PC-9 (cell line): ENCODE results near the gene CPAMD8. TPM values are rescaled to one million over a fixed set of nuclear protein-coding genes. Genes with fewer than 3 reads are reported as not detected.

ENCODE experiments used
- BruUV-seq: library from RNA; stranded (reverse); fragments of 400-500 nt; replicated peaks from 2 replicates; lab custom pipeline; 2021; lab: Mats Ljungman, UMichigan
- CTCF ChIA-PET: fragments of 300-600 bp; sonication (Branson Sonifier 250); formaldehyde crosslinking; loops from one replicate; lab custom pipeline; 2022; ENCODE audit warnings: antibody characterized with exemption; lab: Charles Lee
- POLR2A ChIA-PET: fragments of 300-600 bp; sonication (Branson Sonifier 250); formaldehyde crosslinking; loops from one replicate; lab custom pipeline; 2022; ENCODE audit warnings: antibody characterized with exemption; ENCODE audit not compliant: unreplicated experiment; lab: Charles Lee
- DNase-seq, 2 experiments: peaks; one replicate each; pipeline versions ENCODE4 v3.0.0 to v3.0.0-alpha.2; 2015 to 2022; ENCODE audit warnings: mixed read lengths in 1 of 2
- H2AFZ ChIP-seq: fragments of 200-600 bp; sonication (generic); 2 replicates; pipeline ENCODE4 v1.8.1; 2017; ENCODE audit warnings: antibody characterized with exemption
- H3F3A ChIP-seq: fragments of 200-600 bp; sonication (generic); 2 replicates; pipeline ENCODE4 v1.8.1; 2017; ENCODE audit warnings: antibody characterized with exemption, mild to moderate bottlenecking, low read depth; ENCODE audit not compliant: insufficient read depth
- H3K27ac ChIP-seq: fragments of 200-600 bp; sonication (generic); 2 replicates; pipeline ENCODE4 v1.6.1; 2016; ENCODE audit warnings: mixed run types
- H3K27me3 ChIP-seq: fragments of 200-600 bp; sonication (generic); 2 replicates; pipeline ENCODE4 v1.6.1; 2016; ENCODE audit warnings: low read depth, mixed run types; ENCODE audit not compliant: insufficient read depth
- H3K36me3 ChIP-seq: fragments of 200-600 bp; sonication (generic); 2 replicates; pipeline ENCODE4 v1.6.1; 2016; ENCODE audit warnings: low read depth, mixed run types
- H3K4me1 ChIP-seq: fragments of 200-600 bp; sonication (generic); replicated peaks from 2 replicates; pipeline ENCODE4 v1.6.1; 2016; ENCODE audit warnings: mixed run types; ENCODE audit not compliant: insufficient read depth
- H3K4me2 ChIP-seq: fragments of 200-600 bp; sonication (generic); 2 replicates; pipeline ENCODE4 v1.6.1; 2017; ENCODE audit warnings: mixed run types
- H3K4me3 ChIP-seq: fragments of 200-600 bp; sonication (generic); 2 replicates; pipeline ENCODE4 v1.6.1; 2016; ENCODE audit warnings: mixed run types
- H3K79me2 ChIP-seq: fragments of 200-600 bp; sonication (generic); 2 replicates; pipeline ENCODE4 v1.6.1; 2017; ENCODE audit warnings: low read depth, mixed run types
- H3K9me2 ChIP-seq: fragments of 200-600 bp; sonication (generic); 2 replicates; pipeline ENCODE4 v1.8.1; 2017; ENCODE audit warnings: mild to moderate bottlenecking; ENCODE audit not compliant: insufficient read depth
- H3K9me3 ChIP-seq: fragments of 200-600 bp; sonication (generic); 2 replicates; pipeline ENCODE4 v1.8.1; 2016; ENCODE audit warnings: low read depth; ENCODE audit not compliant: insufficient read depth
- H4K20me1 ChIP-seq: fragments of 200-600 bp; sonication (generic); 2 replicates; pipeline ENCODE4 v1.8.1; 2017; ENCODE audit not compliant: insufficient read depth
- CTCF ChIP-seq: fragments of 200-600 bp; sonication (generic); conservative IDR thresholded peaks from 2 replicates; pipeline ENCODE4 v1.6.1; 2017; ENCODE audit warnings: mixed run types, antibody characterized with exemption, mild to moderate bottlenecking, moderate library complexity
- EZH2 ChIP-seq: fragments of 200-600 bp; sonication (generic); IDR thresholded peaks from 2 replicates; pipeline ENCODE4 v1.8.0; 2017; ENCODE audit warnings: antibody characterized with exemption, low read depth
- intact Hi-C: fragments of 100-400 bp; cut with micrococcal nuclease; formaldehyde crosslinking; loops from one replicate; pipeline ENCODE4 v1.10.0; 2022; ENCODE audit not compliant: unreplicated experiment
- total RNA-seq: library from RNA; stranded (reverse); gene quantifications from 2 replicates; pipeline ENCODE4 v1.2.3, GENCODE V29; 2021

Gene CPAMD8
- total RNA-seq, 1 experiment from 2014 or later: 25.8 TPM

GRCh38 chr19:17058236-17058635 lies 31.6 kb upstream of the CPAMD8 start:
- BruUV-seq: no TSS peak
- 0 out of 2 replicates have a peak, but pooled peaks cover 20% of the 10 kb centered on the region for H3K36me3 ChIP-seq
- POLR2A ChIA-PET: no interaction called here

GRCh38 chr19:17055636-17056035 lies 29.0 kb upstream of the CPAMD8 start:
- TF ChIP-seq CTCF (no peak), EZH2 (no peak)
- ChIA-PET CTCF (interaction anchor here (0.7 kb wide), 1 partner anchor 927 kb away, joined by 12 read pairs; no protein-coding TSS in a partner anchor), POLR2A (interaction anchor here (0.6 kb wide), 1 partner anchor 397 kb away, joined by 4 read pairs; no protein-coding TSS in a partner anchor)
- Histone ChIP-seq H2AFZ (no peak overlapping the region), H3F3A (peaks cover 19% of the 10 kb centered on the region), H3K9me3 (no peaks in the 10 kb centered on the region), H4K20me1 (no peaks in the 10 kb centered on the region), H3K27me3 (no peaks in the 10 kb centered on the region), H3K79me2 (no peaks in the 10 kb centered on the region), H3K4me1 (peaks cover under 1% of the 10 kb centered on the region; the same call in 1 of the 2 replicates), H3K27ac (no peak overlapping the region), H3K4me3 (no peak overlapping the region), H3K4me2 (no peak overlapping the region), H3K36me3 (0 out of 2 replicates have a peak, but pooled peaks cover 23% of the 10 kb centered on the region), H3K9me2 (no peaks in the 10 kb centered on the region)
- intact Hi-C loops: no loop called here
- no TSS peak for BruUV-seq
- DNase-seq: no peak

More at GRCh38 chr19:17058236-17058635, 31.6 kb upstream of the CPAMD8 start:
- intact Hi-C loops: no loop called here
- CTCF ChIA-PET: no interaction called here
- H3K9me3 ChIP-seq: no peaks in the 10 kb centered on the region
- no peaks in the 10 kb centered on the region for H4K20me1 ChIP-seq
- H3K4me2 ChIP-seq: no peak overlapping the region
- H3K9me2 ChIP-seq: no peaks in the 10 kb centered on the region
- no peak overlapping the region for H2AFZ ChIP-seq
- no peak overlapping the region for H3K4me3 ChIP-seq
- TF ChIP-seq EZH2 (no peak), CTCF (no peak)
- H3K27ac ChIP-seq: no peak overlapping the region
- DNase-seq: no peak
- H3F3A ChIP-seq: peaks cover 15% of the 10 kb centered on the region; the same call in 1 of the 2 replicates
- H3K27me3 ChIP-seq: no peaks in the 10 kb centered on the region
- peaks cover 2% of the 10 kb centered on the region; the same call in 1 of the 2 replicates for H3K79me2 ChIP-seq
- peaks cover 23% of the 10 kb centered on the region for H3K4me1 ChIP-seq

- TF ChIP-seq EZH2 (no peak), CTCF (no peak)
Measured at GRCh38 chr19:17054746-17055145, 28.1 kb upstream of the CPAMD8 start.

More at GRCh38 chr19:17054746-17055145, 28.1 kb upstream of the CPAMD8 start:
- peaks cover 28% of the 10 kb centered on the region for H3F3A ChIP-seq
- H3K27ac ChIP-seq: no peak overlapping the region
- H3K79me2 ChIP-seq: no peaks in the 10 kb centered on the region
- H3K4me3 ChIP-seq: no peak overlapping the region
- H3K9me2 ChIP-seq: no peaks in the 10 kb centered on the region
- BruUV-seq: no TSS peak
- no peak for DNase-seq
- H3K4me1 ChIP-seq: peaks cover 4% of the 10 kb centered on the region
- H4K20me1 ChIP-seq: no peaks in the 10 kb centered on the region
- H3K27me3 ChIP-seq: no peaks in the 10 kb centered on the region
- 0 out of 2 replicates have a peak, but pooled peaks cover 27% of the 10 kb centered on the region for H3K36me3 ChIP-seq
- H2AFZ ChIP-seq: no peak overlapping the region
- no peaks in the 10 kb centered on the region for H3K9me3 ChIP-seq
- H3K4me2 ChIP-seq: no peak overlapping the region
- ChIA-PET CTCF (interaction anchor here (0.7 kb wide), 1 partner anchor 281 kb away, joined by 3 read pairs; no protein-coding TSS in a partner anchor), POLR2A (interaction anchor here (0.5 kb wide), 1 partner anchor 257 kb away, joined by 4 read pairs; no protein-coding TSS in a partner anchor)
- intact Hi-C loops: no loop called here
